NT2/D1 (cell line): ENCODE measurements around the gene C4orf54.

Source experiments
- SUZ12 ChIP-seq: IDR thresholded peaks from 2 replicates; pipeline ENCODE4 v1.6.1; 2011; ENCODE audit not compliant: insufficient read length, insufficient read depth; ENCODE audit errors: extremely low read depth
- YY1 ChIP-seq: IDR thresholded peaks from 2 replicates; pipeline ENCODE4 v1.6.1; 2011; ENCODE audit not compliant: insufficient read length, insufficient read depth
- ZNF274 ChIP-seq: IDR thresholded peaks from 2 replicates; pipeline ENCODE4 v1.6.1; 2011; ENCODE audit warnings: mild to moderate bottlenecking, low read depth, low read length

GRCh38 chr4:99630857-99631360 is 26.7 kb downstream of the C4orf54 start:
- TF ChIP-seq SUZ12: no peak
- no peak for TF ChIP-seq YY1
- TF ChIP-seq ZNF274: no peak
